HG02571 (cell line): ENCODE data around the gene CBR3.
"Not testable (repeated sequence)": the region's sequence is repeated elsewhere in the genome, so short reads cannot be mapped to it uniquely, and the experiment has no call there.

Source experiments
- ATAC-seq: cut with Tn5 transposase; IDR thresholded peaks from one replicate; pipeline ENCODE4 v1.9.1; 2021; ENCODE audit warnings: mild to moderate bottlenecking, moderate library complexity; ENCODE audit not compliant: unreplicated experiment

CBR3 gene

DNA sequence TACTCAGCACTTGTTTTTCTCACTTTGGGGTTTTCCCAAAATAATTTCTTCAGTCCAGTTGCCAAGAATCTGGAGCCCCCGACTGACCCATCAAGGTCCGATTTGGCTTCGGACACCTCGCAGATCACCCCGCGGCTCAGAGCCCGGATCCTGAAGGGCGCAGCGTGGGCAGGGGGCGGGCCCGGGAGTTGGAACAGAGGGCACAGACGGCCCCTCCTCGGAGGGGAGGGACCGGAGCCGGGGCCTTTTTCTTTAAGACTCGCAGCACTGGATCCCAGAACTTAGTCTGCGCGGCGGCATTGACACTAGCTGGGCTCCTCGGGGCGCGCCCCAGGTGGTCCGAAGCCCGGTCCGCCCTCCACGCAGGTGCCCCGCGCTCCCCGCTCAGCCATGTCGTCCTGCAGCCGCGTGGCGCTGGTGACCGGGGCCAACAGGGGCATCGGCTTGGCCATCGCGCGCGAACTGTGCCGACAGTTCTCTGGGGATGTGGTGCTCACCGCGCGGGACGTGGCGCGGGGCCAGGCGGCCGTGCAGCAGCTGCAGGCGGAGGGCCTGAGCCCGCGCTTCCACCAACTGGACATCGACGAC, at the start of gene CBR3:
Gene CBR3, plus strand, starts transcription at position 277 of the 588 bp plus-strand sequence. Its CDS starts 114 bp downstream, at position 391.
- ATAC-seq = no peak

DNA sequence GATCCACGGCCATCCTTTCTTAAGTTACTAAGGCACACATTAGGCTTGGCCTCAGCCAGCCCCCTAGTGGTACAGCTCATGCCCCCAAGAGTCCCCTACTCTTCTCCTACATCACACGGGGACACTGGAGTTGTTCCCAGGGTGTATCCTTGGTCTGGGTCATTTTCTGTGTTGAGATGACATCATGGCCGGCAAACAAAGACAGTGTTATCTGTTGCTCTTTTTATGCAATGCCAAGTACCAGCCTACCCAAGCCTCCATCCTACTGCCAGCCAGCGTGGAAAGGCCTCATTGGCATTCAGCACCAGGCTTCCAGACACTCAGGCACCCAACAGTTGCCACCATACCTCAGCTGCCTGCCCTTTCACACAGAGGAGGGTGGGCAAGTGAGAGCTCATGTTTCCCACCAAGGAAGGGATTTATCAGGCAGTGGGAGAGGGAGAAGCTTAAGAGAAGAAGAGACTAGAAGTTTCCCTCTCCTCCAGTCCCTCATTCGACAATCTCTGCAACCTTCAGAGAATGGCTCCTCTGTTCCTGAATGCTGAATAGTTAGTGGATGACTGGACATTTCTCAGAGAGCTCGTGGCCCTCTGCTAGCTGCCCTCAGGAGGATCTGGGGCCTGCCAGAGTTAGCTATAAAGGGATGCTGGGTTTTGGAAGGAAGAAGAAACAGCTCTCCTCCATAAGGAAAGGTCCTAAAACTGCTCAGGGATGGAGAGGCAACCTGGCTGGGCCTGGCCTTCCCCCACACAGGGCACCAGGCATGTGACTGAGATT, 47.3 kb upstream of the CBR3 start:
- ATAC-seq = no peak

DNA sequence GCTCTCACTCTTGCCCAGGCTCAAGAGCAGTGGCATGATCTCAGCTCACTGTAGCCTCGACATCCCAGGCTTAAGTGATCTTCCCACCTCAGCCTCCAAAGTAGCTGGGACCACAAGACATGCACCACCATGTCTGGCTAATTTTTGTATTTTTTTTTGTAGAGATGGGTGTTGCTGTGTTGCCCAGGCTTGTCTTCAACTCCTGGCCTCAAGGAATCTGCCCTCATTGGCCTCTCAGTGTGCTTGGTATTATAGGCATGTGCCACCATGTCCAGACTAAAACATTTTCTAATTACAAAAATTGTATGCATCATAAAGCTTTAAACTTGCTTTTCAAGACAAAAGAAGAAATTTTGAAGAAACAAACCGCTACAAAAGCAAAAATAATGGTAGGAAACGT, 44.9 kb upstream of the CBR3 start:
- ATAC-seq = no peak

DNA sequence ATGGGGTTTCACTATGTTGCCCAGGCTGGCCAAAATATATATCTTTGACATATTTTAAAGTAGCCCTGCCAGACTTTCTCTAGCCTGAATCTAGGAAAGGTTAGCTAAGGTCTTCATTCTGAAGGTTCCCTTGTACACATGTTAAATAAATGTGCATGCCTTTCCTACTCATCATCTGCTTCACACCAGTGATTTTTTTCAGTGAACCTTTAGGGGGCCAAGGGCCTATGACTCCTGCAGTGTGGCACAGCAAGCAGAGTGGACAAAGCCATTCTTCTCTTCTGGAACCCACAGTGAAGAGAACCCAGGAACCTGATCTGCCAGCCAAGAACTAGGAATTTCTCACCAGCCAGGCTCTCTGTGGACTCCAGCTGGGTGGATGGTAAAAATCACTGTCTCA, 42.2 kb upstream of the CBR3 start:
- no peak for ATAC-seq

DNA sequence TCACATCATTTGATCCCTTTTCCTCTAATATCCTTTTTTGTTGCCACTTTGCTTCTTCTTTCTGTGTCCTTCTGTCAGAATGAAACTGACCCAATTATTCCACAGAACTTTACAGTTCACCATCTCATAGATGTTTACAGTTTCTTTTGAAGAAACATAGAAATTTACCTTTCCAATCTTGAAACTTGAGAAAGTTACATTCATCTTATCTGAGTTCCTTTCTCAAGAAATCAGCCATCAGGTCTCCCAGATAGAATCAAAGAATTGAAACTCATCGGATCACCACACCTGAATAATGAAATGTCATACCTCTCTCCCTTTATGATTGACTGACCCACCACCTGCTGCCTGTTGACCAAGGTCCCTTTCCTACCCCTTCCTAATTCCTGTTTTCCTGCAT, 41.4 kb upstream of the CBR3 start:
- no peak for ATAC-seq

DNA sequence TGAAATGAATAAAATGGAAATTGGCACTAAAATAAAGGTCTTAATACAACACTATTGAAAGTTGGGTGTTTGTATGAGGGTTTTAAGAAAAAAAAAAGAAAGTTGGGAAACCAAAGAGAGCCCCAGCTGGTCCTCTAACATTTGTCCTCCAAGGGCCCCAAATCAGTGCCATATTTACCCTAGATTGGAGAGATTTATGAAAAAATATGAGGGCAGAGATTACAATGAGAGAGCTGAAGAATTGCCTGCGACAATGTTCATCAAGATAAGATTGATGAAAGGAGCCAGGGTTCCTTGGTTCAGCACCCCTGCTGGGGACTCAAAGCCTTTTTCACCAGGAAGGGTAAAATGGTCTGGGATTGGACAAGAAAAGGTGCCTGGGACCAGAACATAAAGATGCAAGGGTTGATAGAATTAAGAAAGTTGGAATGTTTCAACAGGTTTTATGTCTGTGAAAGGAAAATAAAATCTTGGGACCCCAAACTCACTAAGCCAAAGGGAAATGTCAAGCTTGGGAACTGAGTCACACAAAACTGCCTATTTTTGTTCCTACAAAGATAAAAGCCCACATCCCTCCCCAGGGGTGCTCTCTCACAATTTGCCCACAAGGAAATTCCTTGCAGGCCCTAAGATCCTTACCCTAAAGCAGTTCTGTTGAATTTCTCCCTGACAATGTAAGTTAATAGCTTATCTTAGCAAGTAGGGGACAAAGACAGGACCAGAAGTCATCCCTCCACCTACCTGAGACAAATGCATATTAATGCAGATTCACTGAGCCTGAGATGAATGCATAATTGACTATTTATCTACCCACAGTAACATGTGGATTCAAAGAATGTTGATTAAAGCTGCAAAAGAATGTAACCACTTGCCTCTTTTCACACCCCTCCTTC, 38.2 kb upstream of the CBR3 start:
- ATAC-seq = no peak

DNA sequence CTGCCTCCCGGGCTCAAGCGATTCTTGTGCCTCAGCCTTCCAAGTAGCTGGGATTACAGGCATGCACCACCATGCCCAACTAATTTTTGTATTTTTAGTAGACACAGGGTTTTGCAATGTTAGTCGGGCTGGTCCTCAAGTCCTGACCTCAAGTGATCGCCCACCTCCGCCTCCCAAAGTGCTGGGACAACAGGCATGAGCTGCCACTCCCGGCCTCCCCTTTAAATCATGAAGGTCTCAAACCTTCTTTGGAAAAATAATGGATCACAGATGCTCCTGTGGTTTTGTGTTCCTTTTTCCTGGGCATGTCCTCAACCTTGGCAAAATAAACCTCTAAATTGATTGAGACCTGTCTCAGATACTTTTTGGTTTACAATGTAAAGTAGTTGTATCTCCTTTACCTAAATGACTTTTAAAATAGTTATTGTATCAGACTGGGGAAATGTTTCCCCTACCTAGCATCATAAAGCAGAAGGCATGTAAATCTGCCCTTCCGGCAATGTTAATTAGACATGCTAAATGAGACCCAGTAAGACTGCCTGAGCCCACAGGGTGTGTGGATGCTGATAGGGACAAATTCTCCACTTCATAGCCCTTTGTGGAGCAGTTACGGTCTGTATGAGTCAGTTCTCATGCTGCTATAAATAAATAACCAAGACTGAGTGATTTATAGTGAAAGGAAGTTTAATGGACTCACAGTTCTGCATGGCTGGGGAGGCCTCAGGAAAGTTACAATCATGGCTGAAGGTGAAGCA, 37.3 kb upstream of the CBR3 start:
- no peak for ATAC-seq

DNA sequence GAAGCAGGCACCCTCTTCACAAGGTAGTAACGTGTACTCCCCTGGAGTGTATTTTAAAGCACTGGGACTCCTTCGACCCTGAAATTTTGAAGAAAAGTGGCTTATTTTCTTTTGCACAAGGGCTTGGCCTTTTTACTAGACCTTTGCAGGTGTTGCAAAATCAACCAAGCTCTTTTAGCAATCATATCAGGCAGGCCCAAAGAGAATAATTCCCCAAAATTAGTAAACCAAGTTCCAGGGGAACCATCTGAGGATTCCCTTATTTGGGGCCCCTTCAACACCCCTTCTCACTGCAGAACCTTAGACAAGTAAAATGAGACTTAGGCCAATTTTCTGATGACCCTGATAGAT, 36.7 kb upstream of the CBR3 start:
- no peak for ATAC-seq

DNA sequence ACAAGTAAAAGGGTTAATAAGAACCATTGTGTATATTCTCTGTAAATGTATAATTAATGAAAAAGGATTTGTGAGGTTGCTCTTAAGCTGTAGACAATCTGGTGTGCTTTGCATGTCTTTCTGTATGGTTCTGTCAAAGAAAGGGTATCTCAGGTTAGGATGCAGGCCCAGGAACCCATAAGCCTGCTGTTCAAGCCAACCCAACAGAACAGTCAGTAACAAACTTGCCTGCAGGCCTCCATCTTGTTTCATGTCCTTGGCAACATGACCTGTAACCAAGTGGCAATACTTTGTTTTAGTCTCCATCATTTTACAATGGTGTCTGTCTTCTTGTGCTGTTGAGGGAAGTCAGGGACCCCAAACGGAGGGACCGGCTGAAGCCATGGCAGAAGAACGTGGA, 35.9 kb upstream of the CBR3 start:
- ATAC-seq = no peak

DNA sequence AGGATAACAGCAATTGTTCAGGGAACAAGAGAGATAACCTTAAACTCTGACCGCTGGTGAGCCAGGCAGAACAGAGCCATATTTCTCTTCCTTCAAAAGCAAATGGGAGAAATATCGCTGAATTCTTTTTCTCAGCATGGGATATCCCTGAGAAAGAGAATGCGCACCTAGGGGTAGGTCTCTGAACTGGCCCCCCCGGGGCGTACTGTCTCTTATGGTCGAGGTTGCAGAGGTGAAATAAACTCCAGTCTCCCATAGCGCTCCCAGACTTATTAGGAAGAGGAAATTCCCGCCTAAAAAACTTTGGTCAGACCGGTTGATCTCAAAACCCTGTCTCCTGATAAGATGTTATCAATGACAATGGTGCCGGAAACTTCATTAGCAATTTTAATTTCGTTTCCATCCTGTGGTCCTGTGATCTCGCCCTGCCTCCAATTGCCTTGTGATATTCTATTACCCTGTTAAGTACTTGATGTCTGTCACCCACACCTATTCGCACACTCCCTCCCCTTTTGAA, 35.1 kb upstream of the CBR3 start:
- not testable (repeated sequence) for ATAC-seq

DNA sequence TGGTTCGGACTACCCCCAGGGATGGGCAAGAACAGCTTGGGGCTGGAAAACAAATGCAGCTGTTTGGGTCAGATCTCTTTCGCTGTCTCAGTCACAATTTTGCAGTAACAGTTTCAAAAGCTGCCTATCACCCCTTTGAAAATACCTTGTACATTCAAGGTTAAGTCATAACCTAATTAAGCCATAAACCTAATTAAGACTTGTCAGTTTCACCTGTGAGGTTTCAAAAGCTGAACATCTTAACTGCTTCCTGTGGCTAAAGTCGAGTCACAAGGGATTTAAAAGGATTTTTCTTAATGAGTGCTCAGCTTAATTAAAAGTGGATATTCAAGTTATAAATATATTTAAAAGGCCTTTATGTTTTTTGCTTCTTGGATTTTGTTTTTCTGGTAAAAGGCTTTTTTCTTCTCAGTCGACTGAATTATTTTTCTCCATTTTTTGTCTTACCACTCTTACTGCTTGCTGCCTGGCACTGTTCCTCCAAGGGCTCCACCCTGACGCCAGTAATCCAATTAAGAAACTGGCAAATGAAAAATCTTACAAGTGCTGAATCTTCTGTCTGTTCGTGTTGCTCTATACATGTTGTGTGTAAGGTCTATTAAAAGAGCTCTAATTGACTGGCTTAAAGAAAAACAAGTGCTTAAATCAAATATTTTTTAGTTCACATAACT, 33.8 kb upstream of the CBR3 start:
- no peak for ATAC-seq

DNA sequence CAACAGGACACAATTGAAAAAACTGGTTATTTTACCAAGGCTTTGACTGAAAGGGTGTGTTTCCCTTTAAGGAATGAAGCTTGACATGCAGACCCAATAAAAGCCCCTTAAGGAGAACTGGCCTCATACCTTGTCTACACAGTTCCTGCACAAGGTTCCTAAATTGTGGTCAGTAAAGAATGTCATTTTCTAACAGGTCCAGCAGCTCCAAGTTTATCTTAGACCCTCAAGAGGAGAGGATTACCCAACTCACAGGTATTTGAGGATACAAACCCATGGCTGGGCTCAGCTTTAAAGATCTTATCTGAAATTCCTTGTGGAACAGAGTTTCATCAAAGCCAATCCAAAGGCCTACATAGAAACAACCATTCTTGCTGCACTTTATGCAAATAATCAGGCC, 31.4 kb upstream of the CBR3 start:
- ATAC-seq = no peak

DNA sequence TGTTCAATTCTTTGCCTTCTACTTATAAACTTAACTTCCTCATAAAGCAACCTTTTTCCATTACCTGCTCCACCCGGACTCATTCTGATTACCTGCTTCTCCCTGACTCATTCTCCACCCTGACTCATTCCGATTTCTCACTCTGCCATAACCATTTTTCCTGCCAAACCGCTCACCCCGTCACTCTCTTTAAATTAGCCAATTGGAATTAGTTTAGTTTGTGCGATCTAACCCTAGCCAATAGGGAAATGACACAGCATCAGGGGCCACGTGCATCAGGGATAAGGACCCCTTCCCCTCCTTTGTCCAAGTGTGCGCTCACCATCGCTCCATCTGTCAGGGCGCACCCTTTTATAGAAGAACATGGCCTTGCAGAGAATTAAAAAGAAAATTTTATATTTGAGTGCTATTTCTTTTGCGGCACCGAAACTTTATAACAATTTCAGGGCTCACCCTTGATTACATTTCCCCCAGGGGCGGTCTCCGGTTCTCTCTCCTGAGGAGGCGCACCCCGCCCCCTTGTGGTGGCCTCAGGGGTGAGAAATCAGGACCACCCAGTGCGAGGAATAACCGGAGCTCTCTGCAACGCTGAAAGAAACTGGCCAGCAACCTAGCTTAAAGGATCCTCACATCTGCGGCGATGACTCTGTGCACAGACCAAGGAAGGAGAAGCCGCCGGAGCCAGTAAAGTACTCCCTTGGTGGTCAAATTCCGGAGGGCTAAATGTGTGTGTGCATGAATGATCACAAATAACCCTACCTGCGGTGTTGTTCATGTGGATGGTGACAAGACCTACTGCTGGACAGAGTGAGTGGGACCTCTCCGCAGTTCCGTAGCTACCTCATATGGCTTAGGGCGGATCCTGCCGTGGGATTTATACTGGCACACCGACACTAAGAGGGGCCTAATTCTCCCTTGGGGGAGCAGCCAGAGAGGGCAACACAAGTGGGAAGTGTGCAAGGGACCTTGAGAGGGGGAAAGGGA, 30.3 kb upstream of the CBR3 start:
- no peak for ATAC-seq

DNA sequence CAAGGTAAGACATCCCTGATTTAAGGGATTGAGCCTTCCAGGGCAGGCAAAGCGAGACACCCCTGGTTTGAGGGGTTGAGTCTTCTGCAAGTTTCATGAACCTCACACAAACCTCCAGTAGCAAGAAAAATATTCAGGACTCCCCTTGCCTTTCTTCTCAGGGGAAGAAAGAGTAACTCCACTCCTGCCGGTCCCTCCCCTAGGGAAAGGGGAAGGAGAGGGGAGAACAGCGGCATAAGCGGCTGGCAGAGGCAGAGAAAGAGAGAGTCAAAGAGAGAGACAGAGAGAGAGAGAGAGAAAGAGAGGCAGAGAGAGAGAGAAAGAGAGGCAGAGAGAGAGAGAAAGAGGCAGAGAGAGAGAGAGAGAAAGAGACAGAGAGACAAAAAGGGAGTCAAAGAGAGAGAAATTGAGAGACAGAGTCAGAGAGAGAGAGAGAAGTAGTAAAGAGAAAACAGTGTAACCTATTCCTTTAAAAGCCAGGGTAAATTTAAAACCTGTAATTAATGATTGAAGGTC, 29.5 kb upstream of the CBR3 start:
- no peak for ATAC-seq

DNA sequence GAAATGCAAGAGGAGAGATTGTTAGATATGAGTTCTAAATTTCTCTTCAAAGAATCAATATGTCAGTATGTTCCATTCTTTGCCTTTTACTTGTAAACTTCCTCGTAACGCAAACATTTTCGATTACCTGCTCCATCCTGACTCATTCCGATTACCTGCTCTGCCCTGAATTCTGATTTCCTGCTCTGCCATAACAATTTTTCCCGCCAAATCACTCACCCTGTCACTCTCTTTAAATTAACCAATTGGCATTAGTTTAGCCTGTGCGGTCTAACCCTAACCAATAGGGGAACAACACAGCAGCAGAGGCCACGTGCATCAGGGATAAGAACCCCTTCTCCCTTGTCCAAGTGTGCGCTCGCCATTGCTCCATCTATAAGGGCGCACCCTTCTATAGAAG, 25.0 kb upstream of the CBR3 start:
- no peak for ATAC-seq

DNA sequence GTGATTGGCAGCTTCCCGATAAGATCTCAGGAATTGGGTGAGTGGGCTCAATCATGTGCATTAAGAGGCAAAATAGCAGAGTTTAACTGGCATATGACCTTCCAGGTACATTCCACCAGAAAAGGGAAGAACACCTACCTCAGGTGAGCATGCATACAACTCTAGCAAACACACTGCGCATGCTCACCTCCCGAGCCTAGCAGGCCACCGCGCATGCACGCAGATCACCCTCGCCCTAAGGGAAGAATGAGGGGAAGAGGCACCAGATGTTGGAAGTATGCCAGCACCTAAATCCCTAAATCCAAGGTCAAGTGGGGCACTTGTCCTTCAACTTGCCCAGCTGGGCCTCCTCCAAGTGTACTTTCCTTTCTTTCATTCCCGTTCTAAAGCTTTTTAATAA, 23.6 kb upstream of the CBR3 start:
- no peak for ATAC-seq

DNA sequence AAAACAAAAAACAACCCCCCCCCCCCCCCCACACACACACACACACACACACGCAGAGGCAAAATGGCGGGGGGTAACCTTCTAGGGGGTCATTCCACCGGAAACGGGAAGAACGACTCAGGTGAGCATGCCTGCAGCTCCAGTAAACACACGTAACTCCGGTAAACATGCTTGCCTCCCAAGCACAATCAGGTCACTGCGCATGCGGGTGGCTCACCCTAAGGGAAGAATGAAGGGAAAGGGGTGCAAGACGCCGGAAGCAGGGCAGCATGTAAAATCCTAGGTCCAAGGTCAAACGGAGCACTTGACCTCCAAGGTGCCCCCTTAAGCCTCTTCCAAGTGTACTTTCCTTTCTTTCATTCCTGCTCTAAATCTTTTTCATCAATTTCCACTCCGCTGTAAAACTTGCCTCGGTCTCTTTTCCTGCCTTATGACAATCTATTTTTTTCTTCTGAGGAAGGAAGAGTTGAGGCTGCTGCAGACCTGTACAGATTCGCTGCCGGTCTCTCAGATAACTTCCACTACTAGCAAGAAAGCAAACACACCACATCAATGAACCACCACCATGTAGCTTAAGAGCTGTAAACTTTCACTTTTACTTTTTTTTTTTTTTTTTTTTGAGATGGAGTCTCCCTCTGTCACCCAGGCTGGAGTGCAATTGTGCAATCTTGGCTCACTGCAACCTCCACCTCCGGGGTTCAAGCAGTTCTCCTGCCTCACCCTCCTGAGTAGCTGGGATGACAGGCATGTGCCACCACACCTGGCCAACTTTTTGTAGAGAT, 21.0 kb upstream of the CBR3 start:
- no peak for ATAC-seq

DNA sequence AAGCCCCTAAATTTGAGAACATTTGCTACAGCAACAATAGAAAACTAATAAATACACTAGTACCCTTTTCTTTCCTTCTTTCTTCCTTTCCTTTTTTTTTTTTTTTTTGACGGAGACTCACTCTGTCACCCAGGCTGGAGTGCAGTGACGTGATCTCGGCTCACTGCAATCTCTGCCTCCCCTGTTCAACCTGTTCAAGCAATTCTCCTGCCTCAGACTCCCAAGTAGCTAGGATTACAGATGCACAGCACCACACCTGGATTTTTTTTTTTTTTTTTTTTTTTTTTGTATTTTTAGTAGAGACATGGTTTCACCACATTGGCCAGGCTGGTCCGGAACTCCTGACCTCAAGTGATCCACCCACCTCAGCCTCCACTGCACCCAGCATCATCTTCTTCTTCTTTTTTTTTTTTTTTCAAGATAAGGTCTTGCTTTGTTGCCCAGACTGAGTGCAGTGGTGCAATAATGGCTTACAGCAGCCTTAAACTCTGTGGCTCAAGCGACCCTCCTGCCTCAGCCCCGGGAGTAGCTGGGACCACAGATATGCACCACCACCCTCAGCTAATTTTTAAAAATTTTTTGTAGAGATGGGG, 19.6 kb upstream of the CBR3 start:
- ATAC-seq = no peak
